Kasumi-1 (cell line): ENCODE measurements around the gene IRX4.
"Not testable (repeated sequence)": the region's sequence is repeated elsewhere in the genome, so short reads cannot be mapped to it uniquely, and the experiment has no call there.

ENCODE experiments used
- DNase-seq, 2 experiments: peaks; one replicate each; lab custom pipeline; 2025; lab: John Stamatoyannopoulos, UW

Gene IRX4

DNA sequence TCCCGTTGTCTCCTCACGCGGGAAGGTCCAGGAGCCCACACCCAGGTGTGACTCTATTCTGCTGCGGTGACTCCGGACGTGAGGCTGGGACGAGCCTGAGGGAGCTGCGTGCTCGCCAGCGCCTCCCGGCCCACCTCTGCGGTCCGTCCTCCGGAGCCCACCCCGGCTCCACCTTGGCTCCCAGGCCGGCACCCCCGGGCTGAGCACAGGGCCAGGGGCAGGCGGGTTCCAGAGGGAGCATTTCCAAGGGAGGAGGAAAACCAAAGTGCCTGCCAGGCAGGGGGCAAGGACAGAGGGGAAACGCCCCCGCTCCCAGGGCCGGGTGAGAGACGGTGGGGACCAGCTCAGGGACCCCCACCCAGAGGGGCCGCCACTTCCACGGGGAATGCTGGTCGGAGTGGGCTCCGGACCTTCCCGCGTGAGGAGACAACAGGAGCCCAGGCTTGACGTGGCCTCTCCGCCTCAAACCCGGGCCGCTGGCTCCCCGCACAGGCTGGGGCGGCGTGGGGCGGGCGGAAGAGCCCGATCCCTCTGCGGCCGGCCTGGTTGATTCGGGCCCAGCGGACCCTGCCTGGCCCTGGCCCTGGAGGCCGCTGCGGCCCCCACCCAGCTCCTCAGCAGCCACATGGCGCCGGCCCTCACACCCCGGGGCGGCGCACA, 26.0 kb downstream of the IRX4 start:
- DNase-seq: no peak

GRCh38 chr5:1855596-1855995, 27.1 kb downstream of the IRX4 start:
- DNase-seq: no peak

DNA sequence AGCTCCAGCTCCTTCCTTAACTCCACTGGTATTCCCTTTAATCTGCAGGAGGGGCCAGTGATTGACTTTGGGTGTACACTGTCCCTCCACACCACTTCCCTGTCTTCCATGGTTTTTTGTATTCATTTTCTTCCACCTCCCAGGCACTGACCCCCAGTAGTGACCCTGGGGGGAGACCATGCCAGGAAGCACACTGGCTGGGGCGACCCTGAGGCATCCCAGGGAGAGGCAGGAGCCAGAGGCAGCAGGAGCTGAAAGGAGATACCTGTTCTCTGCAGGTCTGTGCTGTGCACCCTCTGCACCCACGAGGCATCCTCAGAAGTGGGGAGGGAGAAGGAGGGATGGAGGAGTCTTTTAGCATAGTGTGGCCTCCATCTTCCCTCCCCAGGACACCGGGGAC, 27.6 kb downstream of the IRX4 start:
- no peak for DNase-seq

DNA sequence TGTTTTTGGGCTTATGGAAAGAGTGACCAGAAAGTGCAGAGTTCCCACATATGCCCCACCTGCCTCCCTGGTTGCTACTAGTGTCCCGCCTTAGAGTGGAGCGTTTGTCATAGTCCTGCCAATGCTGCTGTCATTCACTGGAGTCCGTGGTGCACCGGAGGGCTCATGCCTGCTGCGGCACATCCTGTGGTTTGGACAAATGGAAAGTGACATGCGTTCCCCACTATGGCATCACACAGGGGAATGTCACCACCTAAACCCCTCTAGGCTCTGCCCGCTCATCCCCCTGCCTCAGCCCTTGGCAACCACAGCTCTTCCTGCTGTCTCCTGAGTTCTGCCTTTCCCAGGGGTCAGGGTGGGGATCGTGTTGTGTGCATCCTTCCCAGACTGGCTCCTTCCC, 29.2 kb downstream of the IRX4 start:
- DNase-seq: no peak

- no peak for DNase-seq
These were observed 30.3 kb downstream of the IRX4 start for GRCh38 chr5:1852324-1852947.

- no peak for DNase-seq
These were observed 31.3 kb downstream of the IRX4 start for GRCh38 chr5:1851290-1851934.

GRCh38 chr5:1850324-1851154, 32.2 kb downstream of the IRX4 start:
- no peak for DNase-seq

- DNase-seq: no peak
These were observed 35.1 kb downstream of the IRX4 start for GRCh38 chr5:1847611-1848010.

- DNase-seq: no peak
These were observed 35.7 kb downstream of the IRX4 start for GRCh38 chr5:1847056-1847455.

- DNase-seq: no peak
These were observed 36.1 kb downstream of the IRX4 start for GRCh38 chr5:1846583-1846982.

- DNase-seq: no peak
These were observed 37.0 kb downstream of the IRX4 start for GRCh38 chr5:1845696-1846095.

DNA sequence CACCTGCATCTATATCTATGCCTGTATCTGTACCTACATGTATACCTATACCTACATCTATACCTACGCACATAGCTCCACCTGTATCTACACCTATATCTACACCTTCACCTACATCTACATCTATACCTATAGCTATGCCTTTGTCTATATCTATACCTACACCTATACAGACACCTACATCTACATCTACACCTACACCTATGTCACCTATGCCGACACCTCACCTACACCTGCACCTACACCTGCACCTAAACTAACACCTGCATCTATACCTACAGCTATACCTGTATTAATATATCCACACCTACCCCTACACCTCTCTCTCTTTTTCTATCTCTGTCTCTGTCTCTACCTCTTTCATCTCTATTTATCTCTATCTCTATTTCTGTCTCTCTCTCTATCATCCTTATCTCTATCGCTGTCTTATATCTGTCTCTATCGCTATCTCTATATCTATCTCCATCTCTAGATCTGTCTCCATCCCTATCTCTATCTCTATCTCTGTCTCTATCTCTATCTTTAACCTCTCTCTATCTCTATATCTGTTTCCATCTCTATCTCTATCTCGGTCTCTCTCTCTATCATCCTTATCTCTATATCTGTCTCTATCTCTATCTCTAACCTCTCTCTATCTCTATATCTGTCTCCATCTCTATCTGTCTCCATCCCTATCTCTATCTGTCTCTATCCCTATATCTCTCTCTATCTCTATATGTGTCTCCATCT, 37.9 kb downstream of the IRX4 start:
- DNase-seq: no peak

- not testable (repeated sequence) for DNase-seq
These were observed 39.0 kb downstream of the IRX4 start for GRCh38 chr5:1843761-1844160.

GRCh38 chr5:1842004-1842819, 40.5 kb downstream of the IRX4 start:
- no peak for DNase-seq

DNA sequence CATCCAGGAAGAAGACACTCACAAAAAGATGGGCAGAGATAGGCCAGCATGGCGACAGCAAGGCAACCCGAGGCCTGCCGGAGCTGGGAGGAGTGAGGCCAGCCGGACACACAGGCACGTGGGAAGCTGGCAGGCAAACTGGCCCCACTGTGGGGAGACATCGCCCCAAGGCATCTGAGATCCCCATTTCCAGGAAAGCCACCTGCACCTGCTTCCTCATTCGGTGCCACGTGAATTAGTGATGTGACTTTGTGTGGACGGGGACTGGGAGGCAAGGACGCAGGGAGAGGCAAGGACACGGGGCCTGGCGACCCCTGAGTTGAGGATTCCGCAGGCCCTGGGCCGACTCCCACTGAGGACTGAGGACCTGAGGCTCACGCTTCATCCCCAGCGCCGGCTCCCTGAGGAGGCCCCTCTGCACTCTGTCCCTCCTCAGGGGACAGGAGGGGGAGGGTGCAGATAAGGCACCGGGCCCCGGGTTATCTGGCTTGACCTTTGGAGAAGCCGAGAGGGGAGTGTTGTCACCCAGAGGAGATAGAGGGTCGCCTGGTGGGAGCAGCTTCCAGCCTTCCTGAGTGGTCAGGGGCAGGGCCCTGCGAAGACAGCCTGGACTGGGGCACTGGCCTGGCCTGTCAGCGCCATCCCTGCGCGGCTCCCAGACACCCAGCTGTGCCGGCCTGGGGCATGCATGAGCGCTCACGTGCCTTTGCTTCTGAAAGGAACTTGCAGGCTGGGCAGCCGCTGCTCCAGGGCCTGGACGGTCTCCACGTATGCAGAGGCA, 41.8 kb downstream of the IRX4 start:
- DNase-seq: no peak

DNA sequence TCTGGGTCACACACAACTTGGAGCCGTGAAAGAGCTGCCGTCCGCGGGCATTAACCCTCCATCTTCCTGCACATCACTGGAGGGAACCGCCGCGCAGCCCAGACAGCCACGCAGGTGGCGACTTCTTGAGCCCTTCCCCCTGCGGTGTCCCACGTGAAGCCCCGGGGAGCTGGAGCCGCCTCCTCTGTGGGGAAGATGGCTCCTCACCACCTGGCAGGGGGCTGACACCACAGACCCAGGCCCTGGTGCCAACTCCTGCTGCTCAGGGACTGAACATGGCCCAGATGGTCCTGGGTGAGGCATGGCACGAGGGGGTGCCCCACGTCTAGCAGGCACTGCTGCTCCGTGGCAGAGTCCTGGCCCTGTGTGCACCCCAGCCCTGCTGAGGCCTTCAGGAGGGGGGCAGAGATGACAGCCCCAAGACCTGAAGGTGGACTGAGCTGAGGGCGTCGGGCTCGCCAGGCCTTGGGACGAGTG, 42.6 kb downstream of the IRX4 start:
- no peak for DNase-seq

GRCh38 chr5:1838013-1838412, 44.7 kb downstream of the IRX4 start:
- no peak for DNase-seq

GRCh38 chr5:1836891-1837880, 45.5 kb downstream of the IRX4 start:
- no peak for DNase-seq
